HG02798 (cell line): Measurements from ENCODE around the gene TIGD3.

ENCODE experiments used
- ATAC-seq: cut with Tn5 transposase; IDR thresholded peaks from one replicate; pipeline ENCODE4 v1.9.1; 2021; ENCODE audit warnings: mild to moderate bottlenecking; ENCODE audit not compliant: unreplicated experiment, poor library complexity

The TIGD3 gene

DNA sequence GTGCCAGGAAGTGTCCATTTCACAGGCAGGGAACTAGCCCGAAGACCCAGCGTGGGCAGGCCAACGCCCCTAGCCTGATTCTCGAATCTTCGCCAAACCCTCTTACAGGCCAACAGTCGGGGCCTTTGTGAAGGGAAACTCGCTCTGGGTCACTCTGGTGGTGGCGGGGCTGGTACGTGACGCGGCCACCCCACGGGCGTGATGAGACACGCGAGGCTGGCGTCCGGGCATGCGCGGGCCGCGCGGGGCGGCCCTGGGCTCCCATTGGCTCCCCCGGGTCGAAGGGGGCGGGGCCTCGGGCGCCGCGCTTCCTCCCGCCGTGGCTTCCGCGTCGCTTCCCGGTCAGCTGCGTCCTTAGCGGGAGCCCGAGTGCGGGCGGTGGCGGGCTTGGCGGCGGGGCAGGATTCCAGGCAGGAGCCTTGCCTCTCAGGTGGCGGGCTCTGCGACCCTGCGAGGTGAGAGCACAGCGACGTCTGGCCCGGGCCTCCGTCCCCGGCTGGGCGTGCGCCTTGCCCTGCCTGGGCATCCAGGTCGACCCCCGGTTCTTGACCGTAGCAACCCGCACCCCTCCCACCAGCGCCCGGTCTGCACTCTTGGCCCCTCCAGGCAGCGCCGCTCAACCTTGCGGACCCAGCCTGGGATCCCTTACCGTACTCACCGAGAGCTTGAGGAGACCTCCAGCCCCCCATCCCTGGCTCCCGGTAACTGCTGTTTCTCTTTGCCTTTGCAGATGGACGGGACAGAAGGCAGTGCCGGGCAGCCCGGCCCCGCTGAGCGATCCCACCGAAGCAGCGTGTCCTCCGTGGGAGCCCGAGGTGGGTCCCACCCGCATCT is 32.0 kb downstream of the TIGD3 start, which contains the start of gene FRMD8:
Gene FRMD8, plus strand, starts transcription at position 331 of the 834 bp plus-strand sequence. Its CDS starts 400 bp downstream, at position 731.
- ATAC-seq = peak; percentile 66

DNA sequence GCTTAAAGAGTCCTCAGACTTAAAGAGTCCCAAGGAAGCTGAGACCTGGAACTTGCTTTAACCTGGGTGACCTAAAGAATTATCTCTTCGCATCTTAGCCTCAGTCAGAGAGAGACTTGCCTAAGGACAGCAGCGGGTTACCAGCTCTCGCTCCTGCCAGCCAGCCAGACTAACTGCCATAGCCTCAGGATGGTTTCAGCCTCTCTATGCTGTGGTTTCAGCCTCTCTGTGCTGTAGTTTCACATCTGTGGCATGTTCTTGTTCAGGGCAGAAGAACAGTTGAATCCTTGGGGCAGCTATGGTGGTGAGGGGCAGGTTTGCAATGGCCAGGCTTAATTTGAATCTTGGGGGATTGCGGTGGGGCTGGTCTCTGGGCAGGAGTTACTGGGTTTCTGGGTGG is 34.2 kb downstream of the TIGD3 start:
- no peak for ATAC-seq

DNA sequence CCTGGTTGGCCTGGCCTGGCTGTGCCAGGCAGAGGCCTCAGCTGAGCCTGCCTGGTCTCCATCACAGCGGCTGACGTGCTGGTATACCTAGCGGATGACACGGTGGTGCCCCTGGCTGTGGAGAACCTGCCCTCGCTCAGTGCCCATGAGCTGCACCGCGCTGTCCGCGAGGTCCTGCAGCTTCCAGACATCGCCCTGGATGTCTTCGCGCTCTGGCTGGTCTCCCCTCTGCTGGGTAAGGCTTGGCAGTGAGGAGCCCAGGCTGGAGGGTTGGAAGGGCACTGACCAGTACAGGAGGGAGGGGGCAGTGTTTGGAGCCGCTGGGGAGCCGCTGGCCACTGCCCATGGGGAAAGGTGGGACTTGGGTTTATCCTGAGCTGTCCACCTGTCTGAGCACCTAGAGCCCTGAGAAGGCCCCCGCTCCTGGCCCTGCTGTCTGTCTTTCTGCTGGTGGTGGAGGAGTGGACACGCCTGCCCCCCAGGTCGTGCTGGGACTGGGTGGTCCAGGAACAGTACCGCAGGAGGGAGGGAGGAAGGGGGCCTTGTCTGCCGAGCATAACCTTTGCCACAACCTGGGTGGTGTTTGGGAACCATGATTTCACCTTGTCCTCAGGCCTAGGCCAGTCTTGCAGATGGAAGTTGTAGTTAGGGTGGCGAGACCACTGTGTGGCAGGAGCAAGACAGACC is 34.9 kb downstream of the TIGD3 start:
- no peak for ATAC-seq

DNA sequence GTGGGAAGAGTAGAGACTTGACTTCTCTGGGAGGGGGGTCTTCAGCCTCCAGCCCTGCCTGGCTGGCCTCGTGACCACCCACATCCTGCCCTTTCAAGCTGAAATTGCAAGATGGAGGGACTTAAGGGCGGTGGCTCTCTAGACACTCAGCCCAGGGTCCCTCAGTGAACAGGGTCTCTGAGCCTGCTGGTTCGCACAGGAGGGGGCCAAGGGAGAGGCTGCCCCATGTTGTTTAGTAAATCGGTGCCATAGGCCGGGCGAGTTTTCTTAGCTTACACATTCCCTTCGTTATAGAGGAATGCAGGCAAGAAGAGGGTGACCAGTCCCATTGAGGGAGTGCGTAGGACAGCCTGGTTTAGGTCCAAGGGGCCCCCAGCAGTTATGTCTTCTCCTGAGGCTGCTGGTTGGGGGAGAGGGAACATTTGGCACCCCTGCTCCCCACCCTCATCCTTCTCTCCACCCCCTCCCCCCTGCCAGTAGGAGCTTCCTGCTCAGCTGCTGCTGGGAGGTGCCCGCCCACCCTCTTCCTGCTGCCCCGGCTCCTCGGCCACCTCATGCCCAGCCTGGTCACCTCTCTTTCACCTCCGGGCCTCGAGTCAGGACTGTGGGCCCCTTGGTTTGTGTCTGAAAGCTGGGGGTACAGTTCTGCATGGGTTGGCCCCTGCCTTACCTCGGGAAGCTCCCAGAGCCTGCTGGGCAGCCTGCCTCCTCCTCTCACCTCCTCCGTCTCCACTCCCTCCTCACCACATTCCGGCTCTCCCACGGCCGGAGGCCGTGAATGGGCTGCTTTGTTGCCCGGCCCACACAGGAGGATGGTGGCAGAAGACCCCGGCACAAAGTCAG is 35.8 kb downstream of the TIGD3 start:
- no peak for ATAC-seq

DNA sequence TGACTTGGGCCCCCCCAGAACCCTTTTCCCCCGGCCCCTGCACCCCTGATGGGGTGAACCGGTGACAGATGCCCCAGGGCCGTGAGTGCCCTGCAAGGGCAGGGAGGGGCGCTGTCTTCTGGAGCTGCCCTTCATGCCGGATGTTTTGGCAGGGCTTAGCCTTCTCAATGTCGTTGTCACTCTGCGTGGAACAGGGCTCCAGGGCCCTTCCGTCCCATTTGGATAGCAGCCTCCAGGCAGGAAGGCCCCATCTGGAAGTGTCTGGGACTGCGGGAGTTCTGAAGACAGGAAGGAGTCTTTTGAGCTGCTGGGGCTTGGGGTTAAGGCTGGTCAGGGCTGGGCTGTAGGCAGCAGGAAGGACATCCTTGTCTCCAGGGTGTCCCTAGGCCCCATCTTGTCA is 36.4 kb downstream of the TIGD3 start:
- no peak for ATAC-seq

DNA sequence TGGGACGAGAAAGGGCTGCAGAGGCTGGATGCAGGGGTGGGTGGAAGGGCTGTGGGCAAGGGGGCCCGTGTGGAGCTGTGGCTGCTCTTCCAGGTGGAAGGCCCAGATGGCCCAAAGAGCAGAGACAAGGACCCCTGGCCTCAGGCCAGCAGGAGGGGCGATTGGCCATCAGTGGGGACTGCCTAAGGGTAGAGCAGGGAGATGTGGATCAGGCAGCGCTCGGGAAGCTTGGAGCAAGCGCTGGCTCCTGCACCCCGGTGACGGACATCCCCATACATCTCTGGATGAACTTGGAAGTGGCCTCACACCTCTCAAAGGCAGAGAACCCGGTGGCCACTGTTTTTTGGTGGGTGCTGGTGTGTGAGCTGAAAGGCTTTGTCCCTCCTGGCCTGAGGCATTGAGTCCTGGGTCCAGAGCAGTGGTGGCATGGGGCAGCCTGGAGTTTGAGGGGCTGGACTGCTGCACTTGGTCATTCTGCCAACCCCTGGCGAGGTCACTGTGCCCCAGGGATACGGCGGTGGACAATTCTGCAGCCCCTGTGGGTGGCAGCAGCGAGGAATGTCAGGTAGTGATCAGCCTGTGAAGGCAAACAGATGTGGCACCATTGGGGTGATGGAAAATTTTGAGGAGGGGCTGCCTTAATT is 37.8 kb downstream of the TIGD3 start:
- ATAC-seq = no peak

DNA sequence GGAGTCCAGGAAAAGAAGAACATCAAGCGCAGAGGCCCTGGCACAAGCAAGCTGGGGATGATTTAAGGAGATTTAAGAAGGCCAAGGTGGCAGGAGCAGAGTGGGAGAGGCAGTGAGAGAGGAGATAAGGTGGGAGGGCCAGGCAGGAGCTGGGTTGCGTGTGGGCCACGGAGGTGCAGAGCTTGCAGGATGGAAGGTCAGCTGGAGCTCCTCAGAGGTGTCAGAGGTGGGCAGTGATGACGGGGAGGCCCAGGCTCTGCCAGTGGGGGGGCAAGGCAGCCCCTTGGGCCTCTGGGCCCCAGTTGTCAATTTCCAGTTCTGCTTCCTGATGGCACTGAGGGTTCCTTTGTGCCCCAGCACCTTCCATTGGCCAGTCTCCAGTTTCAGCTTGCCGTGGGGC is 38.3 kb downstream of the TIGD3 start:
- ATAC-seq = no peak

DNA sequence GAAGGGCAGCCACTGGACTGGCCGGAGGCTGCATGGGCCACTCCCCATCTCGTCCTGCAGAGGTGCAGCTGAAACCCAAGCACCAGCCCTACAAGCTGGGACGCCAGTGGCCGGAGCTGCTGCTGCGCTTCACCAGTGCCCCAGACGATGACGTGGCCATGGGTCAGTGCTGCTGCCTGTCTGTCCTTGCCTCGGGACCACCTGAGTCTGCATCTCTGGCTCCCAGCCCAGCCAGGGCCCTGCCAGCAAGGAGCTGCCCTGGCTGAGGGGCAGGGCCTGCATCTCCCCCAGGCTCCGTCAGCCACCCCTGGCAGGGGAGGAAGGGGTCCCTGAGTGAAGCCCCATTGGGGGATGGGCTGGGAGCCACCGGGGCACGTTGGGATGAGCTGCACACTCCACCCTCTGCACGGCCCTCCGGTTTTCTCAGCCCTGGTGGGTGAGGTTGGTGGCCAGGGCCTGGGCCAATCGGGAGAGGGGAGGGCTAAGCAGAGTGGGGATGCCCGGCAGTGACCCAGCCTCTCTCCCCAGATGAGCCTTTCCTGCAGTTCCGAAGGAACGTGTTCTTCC is 39.0 kb downstream of the TIGD3 start:
- ATAC-seq = no peak

DNA sequence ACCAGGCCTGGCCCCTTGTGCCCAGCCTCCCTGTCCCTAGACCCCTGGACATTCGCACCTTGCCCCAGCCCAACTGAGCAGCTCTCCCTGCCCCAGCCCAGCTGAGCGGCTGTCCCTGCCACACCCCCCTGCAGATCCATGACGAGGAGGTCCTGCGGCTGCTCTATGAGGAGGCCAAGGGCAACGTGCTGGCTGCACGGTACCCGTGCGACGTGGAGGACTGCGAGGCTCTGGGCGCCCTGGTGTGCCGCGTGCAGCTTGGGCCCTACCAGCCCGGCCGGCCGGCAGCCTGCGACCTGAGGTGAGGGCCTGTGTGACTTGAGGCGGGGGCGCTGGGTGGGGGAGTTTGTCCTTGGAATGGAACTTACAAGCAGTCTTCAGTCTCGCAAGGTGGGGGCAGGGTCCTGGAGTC is 39.6 kb downstream of the TIGD3 start:
- ATAC-seq = no peak

DNA sequence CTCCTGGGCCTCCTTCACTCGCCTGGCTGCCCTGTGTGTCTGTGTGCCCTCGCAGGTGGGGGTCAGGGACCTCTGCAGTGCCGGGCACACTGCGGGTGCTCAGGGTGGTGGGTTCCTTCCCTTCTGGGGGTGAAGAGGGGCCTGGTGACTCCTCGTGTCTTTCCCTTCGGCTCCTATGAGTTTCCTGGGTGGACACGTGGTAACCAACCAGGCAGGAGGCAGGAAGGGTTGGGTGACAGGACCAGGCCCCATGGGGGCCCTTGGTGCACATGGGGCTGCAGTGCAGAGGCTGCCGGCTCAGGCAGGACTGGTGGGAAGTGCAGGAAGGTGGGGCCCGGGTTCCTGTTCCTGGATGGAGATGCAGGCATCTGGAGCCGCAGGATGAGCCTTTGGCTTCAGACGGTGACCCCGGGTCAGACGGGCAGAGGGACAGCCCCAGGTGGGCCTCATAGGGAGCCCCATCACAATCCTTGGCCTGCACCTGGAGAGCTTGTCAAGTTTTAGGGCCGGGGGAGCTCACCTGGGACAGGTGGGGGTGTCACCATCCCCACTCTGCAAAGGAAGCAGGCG is 41.5 kb downstream of the TIGD3 start:
- no peak for ATAC-seq

DNA sequence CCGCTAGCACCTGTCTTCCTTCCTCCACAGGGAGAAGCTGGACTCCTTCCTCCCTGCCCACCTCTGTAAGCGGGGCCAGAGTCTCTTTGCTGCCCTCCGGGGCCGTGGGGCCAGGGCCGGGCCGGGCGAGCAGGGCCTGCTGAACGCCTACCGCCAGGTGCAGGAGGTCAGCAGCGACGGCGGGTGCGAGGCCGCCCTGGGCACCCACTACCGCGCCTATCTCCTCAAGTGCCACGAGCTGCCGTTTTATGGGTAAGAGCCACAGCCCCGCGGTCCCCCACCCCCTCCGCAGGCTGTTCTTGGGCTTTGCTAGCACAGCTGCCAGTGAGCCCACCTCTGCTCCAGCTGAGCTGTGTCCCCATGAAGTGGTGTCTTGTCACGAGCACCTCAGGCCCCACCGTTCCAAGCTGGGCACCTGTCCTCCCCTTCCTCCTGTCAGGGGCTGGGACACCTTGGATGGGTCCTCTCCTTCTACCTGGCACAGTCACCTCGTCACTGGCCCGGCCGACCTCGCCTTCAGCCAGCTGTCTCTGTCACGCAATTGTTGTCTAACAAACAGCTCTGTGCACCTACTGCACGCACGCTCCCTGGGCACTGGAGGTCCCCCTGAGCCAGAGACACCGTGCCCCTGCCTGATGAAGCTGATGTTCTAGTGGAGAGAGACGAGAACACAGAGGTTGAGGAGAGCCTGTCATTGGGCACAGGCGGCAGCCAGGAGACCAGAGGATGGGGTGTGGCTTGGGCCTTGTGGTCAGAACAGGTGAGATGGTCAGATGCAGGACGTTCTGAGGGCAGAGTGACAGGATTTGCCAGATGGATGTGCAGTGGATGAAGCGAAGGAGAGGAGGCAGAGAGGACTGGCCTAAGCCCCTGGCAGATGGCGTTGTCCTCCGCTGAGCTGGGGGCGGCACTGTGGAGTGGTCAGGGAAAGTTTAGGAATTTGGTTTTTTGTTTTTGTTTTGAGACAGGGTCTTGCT is 42.5 kb downstream of the TIGD3 start:
- no peak for ATAC-seq

DNA sequence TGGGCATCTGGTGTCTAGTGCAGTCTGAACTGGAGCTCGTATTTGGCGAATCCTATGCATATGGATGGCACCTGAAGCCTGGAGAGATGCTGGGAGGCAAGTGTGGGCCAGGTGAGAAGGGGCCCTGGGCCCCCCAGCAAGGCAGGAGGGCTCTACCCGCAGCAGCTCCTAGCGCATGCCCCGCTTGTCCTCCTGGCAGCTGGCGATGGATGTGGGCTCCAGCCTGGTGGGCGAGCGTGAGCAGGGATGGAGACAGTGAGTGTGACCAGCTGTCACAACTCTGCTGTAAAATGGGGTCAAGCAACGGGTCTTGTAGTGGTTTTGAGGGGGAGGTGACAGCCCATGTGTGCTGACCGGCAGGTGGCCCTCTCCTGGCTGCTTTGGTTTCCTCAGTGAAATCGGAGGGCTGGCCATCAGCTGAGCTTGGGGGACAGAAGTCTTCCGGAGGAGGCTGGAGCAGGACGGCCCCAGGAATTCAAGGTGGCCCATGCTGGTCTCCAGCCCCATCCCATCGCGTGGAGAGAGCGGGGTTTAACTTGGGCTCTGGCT is 43.9 kb downstream of the TIGD3 start:
- no peak for ATAC-seq

DNA sequence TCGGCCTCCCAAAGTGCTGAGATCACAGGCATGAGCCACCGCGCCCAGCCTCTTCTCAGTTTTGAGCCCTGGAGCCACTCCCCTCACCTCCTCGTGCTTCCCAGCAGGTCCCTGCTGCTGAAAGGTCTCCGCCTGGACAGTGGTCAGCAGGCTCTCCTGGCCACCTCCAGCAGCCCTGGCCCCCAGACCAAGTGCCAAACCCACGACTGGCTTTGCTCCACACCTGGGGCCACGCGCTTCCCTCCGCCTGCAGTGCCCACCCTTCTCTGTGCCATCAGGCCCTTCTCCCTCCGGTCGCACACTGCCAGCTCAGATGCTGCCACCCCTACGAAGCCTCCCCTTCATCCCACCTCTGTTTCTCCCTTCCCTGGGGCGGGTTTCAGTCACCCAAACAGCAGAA is 44.7 kb downstream of the TIGD3 start:
- no peak for ATAC-seq

DNA sequence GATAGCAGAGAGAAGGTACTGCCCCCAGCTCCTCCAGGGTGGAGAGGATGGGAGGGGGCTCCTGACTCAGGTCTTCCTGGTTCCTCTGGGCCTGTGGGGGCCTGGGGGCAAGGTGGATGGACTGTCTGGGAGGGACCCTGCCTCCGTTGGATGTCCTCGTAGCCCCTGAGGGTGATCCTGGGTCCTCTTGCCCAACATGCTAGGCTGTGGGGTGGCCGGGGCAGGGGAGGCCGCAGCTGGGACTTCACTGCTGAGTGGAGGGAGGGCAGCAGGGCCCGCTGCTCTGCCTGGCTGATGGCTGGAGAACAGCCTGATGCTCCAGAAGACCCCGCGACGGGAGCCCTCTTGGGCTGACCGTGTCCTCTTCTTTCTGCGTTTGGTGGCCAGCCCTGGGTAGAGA is 45.3 kb downstream of the TIGD3 start:
- no peak for ATAC-seq

DNA sequence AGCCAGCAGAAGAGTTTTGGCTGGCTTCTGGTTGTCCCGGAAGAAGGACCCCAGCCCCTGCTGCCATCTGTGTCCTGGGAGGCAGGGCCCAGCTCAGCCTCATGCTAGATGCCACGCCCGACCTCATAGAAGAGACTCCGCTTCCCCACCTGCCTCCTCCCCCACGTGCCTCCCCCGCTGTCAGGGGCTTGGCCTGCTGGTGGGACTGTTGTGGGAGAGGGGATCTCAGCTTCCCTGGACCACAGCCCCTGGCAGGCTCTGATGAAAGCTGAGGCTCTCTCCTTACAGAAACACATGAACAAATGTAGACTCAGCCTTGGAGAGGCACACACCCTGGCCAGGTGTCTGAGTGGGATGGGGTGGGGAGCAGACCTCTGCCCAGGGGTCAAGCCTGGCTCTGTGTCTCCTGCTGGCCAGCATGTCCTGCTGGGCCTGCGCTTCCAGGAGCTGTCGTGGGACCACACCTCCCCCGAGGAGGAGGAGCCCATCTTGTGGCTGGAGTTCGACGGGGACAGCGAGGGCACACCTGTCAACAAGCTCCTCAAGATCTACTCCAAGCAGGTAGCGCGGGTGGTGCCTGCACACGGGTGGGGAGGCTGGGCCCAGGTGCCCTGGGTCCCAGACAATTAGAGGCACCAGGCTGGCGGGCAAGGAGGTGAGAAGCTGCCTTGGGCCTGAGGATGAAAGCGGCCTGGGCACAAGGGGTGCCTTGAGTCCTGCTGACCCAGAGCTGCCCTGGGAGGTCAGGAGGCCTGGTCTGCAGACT is 45.9 kb downstream of the TIGD3 start:
- no peak for ATAC-seq

DNA sequence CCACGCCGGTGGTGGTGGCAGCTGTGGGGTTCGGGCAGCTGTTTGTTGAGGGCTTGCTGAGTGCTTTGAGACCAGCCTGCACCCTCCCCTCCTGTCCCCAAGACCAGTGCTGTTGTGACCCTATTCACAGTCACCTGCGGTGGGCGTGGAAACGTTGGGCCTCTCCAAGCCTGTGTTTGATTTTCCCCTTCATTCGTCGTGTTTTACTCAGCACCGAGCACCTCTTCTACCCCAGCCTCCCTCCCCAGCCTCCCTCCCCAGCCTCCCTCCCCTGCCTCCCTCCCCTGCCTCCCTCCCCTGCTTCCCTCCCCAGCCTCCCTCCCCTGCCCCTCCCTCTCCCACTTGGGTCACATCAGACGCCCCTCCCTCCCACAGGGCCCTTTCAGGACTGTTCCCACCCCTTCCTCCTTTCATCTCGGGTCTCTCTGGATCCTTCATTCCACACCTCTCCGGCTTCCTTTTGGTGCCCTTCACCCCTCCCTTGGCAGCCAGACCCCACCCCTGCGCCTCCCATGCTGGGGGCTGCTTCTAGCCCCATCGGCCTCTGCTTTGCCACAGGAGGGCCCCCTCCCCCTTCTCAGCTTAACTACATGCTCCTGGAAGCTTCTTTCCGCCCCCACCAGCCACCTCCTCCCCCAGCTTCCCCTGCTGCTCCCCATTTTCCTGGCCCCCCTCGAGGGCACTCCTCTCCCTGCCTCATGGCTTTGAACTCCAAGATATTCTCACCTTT is 46.7 kb downstream of the TIGD3 start:
- no peak for ATAC-seq

DNA sequence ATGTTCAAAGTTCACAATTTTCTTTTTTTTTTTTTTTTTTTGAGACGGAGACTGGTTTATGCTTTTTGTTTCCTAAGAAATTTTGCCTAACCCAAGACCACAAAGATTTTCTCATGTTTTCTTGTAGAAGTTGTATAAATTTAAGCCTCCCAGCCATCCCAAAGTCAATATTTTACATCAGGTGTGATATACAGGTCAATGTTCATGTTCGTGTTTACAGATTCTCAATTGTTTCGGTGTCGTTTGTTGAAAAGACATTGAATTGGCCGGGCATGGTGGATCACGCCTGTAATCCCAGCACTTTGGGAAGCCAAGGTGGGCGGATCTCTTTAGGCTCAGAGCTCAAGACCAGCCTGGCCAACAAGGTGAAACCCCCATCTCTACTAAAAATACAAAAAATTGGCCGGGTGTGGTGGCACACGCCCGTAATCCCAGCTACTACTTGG is 47.3 kb downstream of the TIGD3 start:
- ATAC-seq = no peak
